ENCODE data around the gene CYP27C1. TPM values are rescaled to one million over a fixed set of nuclear protein-coding genes. Genes with fewer than 3 reads are reported as not detected.

The CYP27C1 gene
- total RNA-seq, 1 donor from 2014 or later, result 5.1 TPM

DNA sequence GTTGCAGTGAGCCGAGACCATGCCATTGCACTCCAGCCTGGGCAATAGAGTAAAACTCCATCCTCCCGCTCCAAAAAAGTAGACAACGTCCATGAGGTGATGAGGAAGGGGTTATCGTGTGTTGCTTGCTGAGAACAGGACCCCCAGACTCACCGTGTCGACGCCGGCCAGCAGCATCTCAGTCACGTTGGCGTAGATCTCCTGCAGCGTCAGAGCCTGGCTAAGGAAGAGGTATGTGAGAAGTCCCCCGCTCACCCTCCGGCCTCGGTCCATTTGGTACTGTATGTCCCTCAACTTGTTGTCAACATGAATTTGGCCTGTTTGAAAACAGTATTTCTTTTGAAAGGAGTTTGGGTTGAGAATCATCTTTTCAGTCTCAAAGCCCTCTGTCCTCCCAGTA, 20.9 kb downstream of the CYP27C1 start:
- Mint-ChIP-seq H3K4me3 (no peak overlapping the region), H3K36me3 (peaks cover 5% of the 10 kb centered on the region), H3K4me1 (ENCODE audit: unreplicated experiment) (peaks cover 4% of the 10 kb centered on the region), H3K27me3 (no peaks in the 10 kb centered on the region), H3K27ac (no peak overlapping the region), H3K9me3 (no peaks in the 10 kb centered on the region)
- TF ChIP-seq CTCF (conservative IDR thresholded peaks at IDR 0.05), result no peak
- peak; percentile 50 for DNase-seq (ENCODE audit: extremely low spot score, unreplicated experiment)

DNA sequence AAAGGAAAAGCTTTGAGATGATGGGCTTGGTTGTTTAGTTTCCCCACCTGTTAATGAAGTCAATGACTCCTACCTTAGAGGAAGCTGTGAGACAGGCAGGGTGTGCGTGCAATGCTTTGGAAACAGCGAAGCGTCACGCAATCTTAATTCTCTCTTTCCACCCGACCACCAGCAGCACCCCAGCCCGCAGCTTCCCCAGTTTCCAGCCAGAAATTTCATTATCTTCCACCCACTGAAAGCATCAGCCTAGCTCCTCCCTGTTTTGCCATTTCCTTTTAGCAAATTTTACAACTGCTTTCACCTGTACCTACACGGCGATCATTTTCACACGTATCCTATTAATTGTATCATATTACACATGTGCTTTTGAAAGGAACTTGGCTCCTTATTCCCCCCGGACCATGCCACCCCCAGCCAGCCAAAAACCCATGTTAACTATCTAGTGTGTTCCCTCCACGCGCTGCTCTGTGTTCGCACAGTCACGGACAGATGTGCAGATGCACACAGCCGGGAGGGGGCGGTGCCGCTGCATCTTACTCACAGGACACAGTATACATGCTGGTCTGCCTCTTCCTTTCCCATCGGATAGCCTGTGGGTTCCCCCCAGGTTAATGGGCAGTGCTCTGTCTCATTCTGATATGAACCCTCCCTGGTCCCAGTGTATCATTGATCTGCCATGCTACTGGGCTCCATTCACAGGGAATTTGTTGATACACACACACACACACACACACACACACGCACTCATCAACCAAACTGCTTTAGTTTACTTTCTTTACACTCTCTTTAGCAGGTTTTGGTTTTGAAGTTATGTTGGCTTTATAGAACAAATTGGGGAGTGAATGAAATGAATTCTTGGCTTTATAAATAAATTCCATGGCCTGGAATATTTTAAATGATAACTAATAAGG, 22.4 kb downstream of the CYP27C1 start:
- DNase-seq (ENCODE audit: extremely low spot score, unreplicated experiment), result peak; percentile 75
- Mint-ChIP-seq H3K27me3 (no peaks in the 10 kb centered on the region), H3K9me3 (no peaks in the 10 kb centered on the region), H3K36me3 (peaks cover 5% of the 10 kb centered on the region), H3K4me1 (ENCODE audit: unreplicated experiment) (peaks cover 4% of the 10 kb centered on the region), H3K27ac (peak overlapping the region; percentile 19), H3K4me3 (peak overlapping the region; percentile 58)
- TF ChIP-seq CTCF (conservative IDR thresholded peaks at IDR 0.05), result peak; percentile 76

- H3K27me3 Mint-ChIP-seq, result no peaks in the 10 kb centered on the region
- peaks cover 5% of the 10 kb centered on the region for H3K36me3 Mint-ChIP-seq
- H3K9me3 Mint-ChIP-seq, result no peaks in the 10 kb centered on the region
- no peak overlapping the region for H3K4me3 Mint-ChIP-seq
- TF ChIP-seq CTCF (conservative IDR thresholded peaks at IDR 0.05), result peak; percentile 60
- H3K27ac Mint-ChIP-seq, result no peak overlapping the region
- peaks cover 4% of the 10 kb centered on the region for H3K4me1 Mint-ChIP-seq (ENCODE audit: unreplicated experiment)
- no peak for DNase-seq (ENCODE audit: extremely low spot score, unreplicated experiment)
Observed at GRCh38 chr2:127196998-127197397, 23.1 kb downstream of the CYP27C1 start.

DNA sequence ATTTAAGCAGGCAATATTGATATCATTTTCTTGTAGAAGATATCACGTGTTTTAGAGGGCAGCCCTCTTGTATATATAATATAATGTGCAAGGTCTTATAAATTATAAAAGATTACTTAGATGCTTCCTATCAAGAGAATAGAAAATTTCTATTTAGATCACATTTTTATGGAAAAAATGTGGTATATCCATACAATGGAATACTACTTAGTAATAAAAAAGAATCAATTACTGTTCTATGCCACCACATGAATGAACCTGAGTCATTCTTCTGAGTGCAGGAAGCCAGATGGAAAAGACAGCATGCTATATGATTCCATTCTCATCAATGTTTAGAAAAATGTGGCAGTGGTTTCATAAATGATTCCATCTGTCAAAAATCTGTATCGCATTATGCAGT, 23.6 kb downstream of the CYP27C1 start:
- no peak for TF ChIP-seq CTCF (conservative IDR thresholded peaks at IDR 0.05)
- H3K27ac Mint-ChIP-seq, result no peak overlapping the region
- DNase-seq (ENCODE audit: extremely low spot score, unreplicated experiment), result no peak
- H3K4me3 Mint-ChIP-seq, result no peak overlapping the region
- H3K4me1 Mint-ChIP-seq (ENCODE audit: unreplicated experiment), result peaks cover 4% of the 10 kb centered on the region
- peaks cover 5% of the 10 kb centered on the region for H3K36me3 Mint-ChIP-seq
- H3K9me3 Mint-ChIP-seq, result no peaks in the 10 kb centered on the region
- H3K27me3 Mint-ChIP-seq, result no peaks in the 10 kb centered on the region

DNA sequence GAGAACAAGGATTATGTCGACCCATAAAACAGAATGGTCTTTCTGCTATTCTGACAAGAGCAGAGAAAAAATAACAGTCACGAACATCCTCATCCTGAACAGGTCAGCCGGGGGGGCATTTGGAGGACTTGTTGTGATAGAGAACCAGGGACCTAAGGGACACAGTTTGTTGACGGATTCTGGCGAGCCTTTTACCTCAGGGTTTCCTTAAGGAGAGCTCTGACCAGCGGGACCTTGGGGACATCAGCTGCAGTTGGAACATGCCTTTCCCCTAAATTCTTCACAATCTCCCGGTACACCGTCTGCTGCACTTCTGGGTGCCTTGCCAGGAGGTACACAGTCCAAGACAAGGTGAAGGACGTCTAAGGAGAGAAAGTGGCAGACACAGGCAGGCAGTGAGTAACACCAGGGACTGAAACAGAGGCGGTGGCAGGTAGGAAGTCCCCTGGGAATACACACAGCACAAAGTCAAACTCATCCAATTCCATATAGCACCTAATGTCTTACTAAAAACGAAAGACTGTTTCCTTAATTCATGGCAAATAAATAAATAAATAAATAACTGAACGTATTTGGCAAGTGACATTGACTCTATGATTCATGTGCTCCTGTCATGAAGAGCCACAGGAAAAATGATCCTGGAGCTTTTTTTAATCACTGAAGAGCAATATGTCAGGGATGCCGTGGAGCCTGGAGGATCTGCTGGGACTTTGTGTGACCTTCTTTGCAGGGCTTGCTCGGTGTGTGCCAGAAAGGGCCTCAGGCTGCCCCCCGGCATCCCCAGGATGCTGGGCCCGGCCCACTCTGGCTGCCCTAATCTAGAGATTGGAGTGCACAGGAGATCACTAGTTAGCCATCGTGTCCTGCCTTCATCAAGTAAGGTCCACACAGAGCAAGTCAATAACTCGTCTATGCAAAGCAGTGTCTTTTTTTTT, 24.7 kb downstream of the CYP27C1 start:
- no peak for TF ChIP-seq CTCF (conservative IDR thresholded peaks at IDR 0.05)
- no peak overlapping the region for H3K4me3 Mint-ChIP-seq
- H3K9me3 Mint-ChIP-seq, result no peaks in the 10 kb centered on the region
- DNase-seq (ENCODE audit: extremely low spot score, unreplicated experiment), result peak; percentile 58
- peaks cover 5% of the 10 kb centered on the region for H3K36me3 Mint-ChIP-seq
- H3K27me3 Mint-ChIP-seq, result no peaks in the 10 kb centered on the region
- H3K27ac Mint-ChIP-seq, result no peak overlapping the region
- H3K4me1 Mint-ChIP-seq (ENCODE audit: unreplicated experiment), result peaks cover 4% of the 10 kb centered on the region
